ENCODE results near the gene STRBP.

The STRBP gene

GRCh38 chr9:123234853-123235252 lies 33.5 kb downstream of the STRBP start:
- no peak overlapping the region for H3K4me3 ChIP-seq (ENCODE audit: insufficient read depth, low read depth, low read length)
- H3K27ac ChIP-seq (ENCODE audit: insufficient read depth, low read depth, low read length, poor library complexity, severe bottlenecking): no peak overlapping the region
- no peaks in the 10 kb centered on the region for H3K9me3 ChIP-seq (ENCODE audit: control insufficient read depth, low read length)
- no peaks in the 10 kb centered on the region for H3K27me3 ChIP-seq (ENCODE audit: control insufficient read depth, insufficient read depth, low read length, poor library complexity, severe bottlenecking)
- H3K36me3 ChIP-seq (ENCODE audit: control insufficient read depth, insufficient read depth, low read length): no peaks in the 10 kb centered on the region
- WGBS, 2 experiments: 91 to 95% methylated on average over 2 to 3 of the region's 3 CpGs
- no peaks in the 10 kb centered on the region for H3K4me1 ChIP-seq (ENCODE audit: control insufficient read depth, insufficient read depth, low read length)

- Histone ChIP-seq H3K27ac (ENCODE audit: insufficient read depth, low read depth, low read length, poor library complexity, severe bottlenecking) (no peak overlapping the region), H3K4me1 (ENCODE audit: control insufficient read depth, insufficient read depth, low read length) (no peaks in the 10 kb centered on the region), H3K27me3 (ENCODE audit: control insufficient read depth, insufficient read depth, low read length, poor library complexity, severe bottlenecking) (no peaks in the 10 kb centered on the region), H3K36me3 (ENCODE audit: control insufficient read depth, insufficient read depth, low read length) (no peaks in the 10 kb centered on the region), H3K9me3 (ENCODE audit: control insufficient read depth, low read length) (no peaks in the 10 kb centered on the region), H3K4me3 (ENCODE audit: insufficient read depth, low read depth, low read length) (no peak overlapping the region)
- 88 to 90% methylated on average over 3 of the region's 3 CpGs for WGBS, 2 experiments
These were observed 36.1 kb downstream of the STRBP start for GRCh38 chr9:123232332-123232731.

- no peak overlapping the region for H3K4me3 ChIP-seq (ENCODE audit: insufficient read depth, low read depth, low read length)
- H3K4me1 ChIP-seq (ENCODE audit: control insufficient read depth, insufficient read depth, low read length): no peaks in the 10 kb centered on the region
- no peaks in the 10 kb centered on the region for H3K36me3 ChIP-seq (ENCODE audit: control insufficient read depth, insufficient read depth, low read length)
- H3K27ac ChIP-seq (ENCODE audit: insufficient read depth, low read depth, low read length, poor library complexity, severe bottlenecking): no peak overlapping the region
- H3K27me3 ChIP-seq (ENCODE audit: control insufficient read depth, insufficient read depth, low read length, poor library complexity, severe bottlenecking): no peaks in the 10 kb centered on the region
- H3K9me3 ChIP-seq (ENCODE audit: control insufficient read depth, low read length): no peaks in the 10 kb centered on the region
- 84 to 96% methylated on average over 1 of the region's 1 CpG for WGBS, 2 experiments
These were observed 37.0 kb downstream of the STRBP start for GRCh38 chr9:123231421-123231820.

- Histone ChIP-seq H3K4me3 (ENCODE audit: insufficient read depth, low read depth, low read length) (no peak overlapping the region), H3K4me1 (ENCODE audit: control insufficient read depth, insufficient read depth, low read length) (no peaks in the 10 kb centered on the region), H3K36me3 (ENCODE audit: control insufficient read depth, insufficient read depth, low read length) (no peaks in the 10 kb centered on the region), H3K27me3 (ENCODE audit: control insufficient read depth, insufficient read depth, low read length, poor library complexity, severe bottlenecking) (no peaks in the 10 kb centered on the region), H3K27ac (ENCODE audit: insufficient read depth, low read depth, low read length, poor library complexity, severe bottlenecking) (no peak overlapping the region), H3K9me3 (ENCODE audit: control insufficient read depth, low read length) (no peaks in the 10 kb centered on the region)
- WGBS, 2 experiments: 98 to 100% methylated on average over 1 to 4 of the region's 4 CpGs
These were observed 39.4 kb downstream of the STRBP start for GRCh38 chr9:123228967-123229366.

- Histone ChIP-seq H3K4me3 (ENCODE audit: insufficient read depth, low read depth, low read length) (no peak overlapping the region), H3K27me3 (ENCODE audit: control insufficient read depth, insufficient read depth, low read length, poor library complexity, severe bottlenecking) (no peaks in the 10 kb centered on the region), H3K9me3 (ENCODE audit: control insufficient read depth, low read length) (no peaks in the 10 kb centered on the region), H3K36me3 (ENCODE audit: control insufficient read depth, insufficient read depth, low read length) (no peaks in the 10 kb centered on the region), H3K4me1 (ENCODE audit: control insufficient read depth, insufficient read depth, low read length) (no peaks in the 10 kb centered on the region), H3K27ac (ENCODE audit: insufficient read depth, low read depth, low read length, poor library complexity, severe bottlenecking) (no peak overlapping the region)
- WGBS, 2 experiments: 89 to 95% methylated on average over 4 of the region's 4 CpGs
These were observed 42.4 kb downstream of the STRBP start for GRCh38 chr9:123225995-123226394.

- Histone ChIP-seq H3K27me3 (ENCODE audit: control insufficient read depth, insufficient read depth, low read length, poor library complexity, severe bottlenecking) (no peaks in the 10 kb centered on the region), H3K27ac (ENCODE audit: insufficient read depth, low read depth, low read length, poor library complexity, severe bottlenecking) (no peak overlapping the region), H3K4me1 (ENCODE audit: control insufficient read depth, insufficient read depth, low read length) (no peaks in the 10 kb centered on the region)
These were observed 43.0 kb downstream of the STRBP start for GRCh38 chr9:123225374-123225813.

GRCh38 chr9:123220127-123220526 lies 48.3 kb downstream of the STRBP start:
- 100% methylated on average over 2 of the region's 2 CpGs for WGBS, 2 experiments
- no peaks in the 10 kb centered on the region for H3K9me3 ChIP-seq (ENCODE audit: control insufficient read depth, low read length)
- H3K36me3 ChIP-seq (ENCODE audit: control insufficient read depth, insufficient read depth, low read length): no peaks in the 10 kb centered on the region
- H3K27ac ChIP-seq (ENCODE audit: insufficient read depth, low read depth, low read length, poor library complexity, severe bottlenecking): no peak overlapping the region
- H3K27me3 ChIP-seq (ENCODE audit: control insufficient read depth, insufficient read depth, low read length, poor library complexity, severe bottlenecking): no peaks in the 10 kb centered on the region
- H3K4me1 ChIP-seq (ENCODE audit: control insufficient read depth, insufficient read depth, low read length): no peaks in the 10 kb centered on the region
- H3K4me3 ChIP-seq (ENCODE audit: insufficient read depth, low read depth, low read length): no peak overlapping the region

More at GRCh38 chr9:123225374-123225813, 43.0 kb downstream of the STRBP start:
- Histone ChIP-seq H3K9me3 (ENCODE audit: control insufficient read depth, low read length) (no peaks in the 10 kb centered on the region), H3K36me3 (ENCODE audit: control insufficient read depth, insufficient read depth, low read length) (no peaks in the 10 kb centered on the region), H3K4me3 (ENCODE audit: insufficient read depth, low read depth, low read length) (no peak overlapping the region)
- WGBS, 2 experiments: 19 to 21% methylated on average over 4 of the region's 4 CpGs

GRCh38 chr9:123218831-123219230 lies 49.6 kb downstream of the STRBP start:
- 94 to 95% methylated on average over 3 of the region's 3 CpGs for WGBS, 2 experiments
- Histone ChIP-seq H3K9me3 (ENCODE audit: control insufficient read depth, low read length) (no peaks in the 10 kb centered on the region), H3K27ac (ENCODE audit: insufficient read depth, low read depth, low read length, poor library complexity, severe bottlenecking) (no peak overlapping the region), H3K36me3 (ENCODE audit: control insufficient read depth, insufficient read depth, low read length) (no peaks in the 10 kb centered on the region), H3K27me3 (ENCODE audit: control insufficient read depth, insufficient read depth, low read length, poor library complexity, severe bottlenecking) (no peaks in the 10 kb centered on the region), H3K4me3 (ENCODE audit: insufficient read depth, low read depth, low read length) (no peak overlapping the region), H3K4me1 (ENCODE audit: control insufficient read depth, insufficient read depth, low read length) (no peaks in the 10 kb centered on the region)

- Histone ChIP-seq H3K27ac (ENCODE audit: insufficient read depth, low read depth, low read length, poor library complexity, severe bottlenecking) (no peak overlapping the region), H3K27me3 (ENCODE audit: control insufficient read depth, insufficient read depth, low read length, poor library complexity, severe bottlenecking) (no peaks in the 10 kb centered on the region), H3K36me3 (ENCODE audit: control insufficient read depth, insufficient read depth, low read length) (no peaks in the 10 kb centered on the region), H3K4me1 (ENCODE audit: control insufficient read depth, insufficient read depth, low read length) (no peaks in the 10 kb centered on the region), H3K9me3 (ENCODE audit: control insufficient read depth, low read length) (no peaks in the 10 kb centered on the region), H3K4me3 (ENCODE audit: insufficient read depth, low read depth, low read length) (no peak overlapping the region)
- 85 to 86% methylated on average over 1 to 2 of the region's 2 CpGs for WGBS, 2 experiments
These were observed 51.2 kb downstream of the STRBP start for GRCh38 chr9:123217128-123217654.

GRCh38 chr9:123216251-123216797 lies 52.1 kb downstream of the STRBP start:
- no peaks in the 10 kb centered on the region for H3K36me3 ChIP-seq (ENCODE audit: control insufficient read depth, insufficient read depth, low read length)
- 93 to 95% methylated on average over 5 of the region's 5 CpGs for WGBS, 2 experiments
- H3K9me3 ChIP-seq (ENCODE audit: control insufficient read depth, low read length): no peaks in the 10 kb centered on the region

More at GRCh38 chr9:123216251-123216797, 52.1 kb downstream of the STRBP start:
- no peak overlapping the region for H3K4me3 ChIP-seq (ENCODE audit: insufficient read depth, low read depth, low read length)
- no peak overlapping the region for H3K27ac ChIP-seq (ENCODE audit: insufficient read depth, low read depth, low read length, poor library complexity, severe bottlenecking)
- H3K4me1 ChIP-seq (ENCODE audit: control insufficient read depth, insufficient read depth, low read length): no peaks in the 10 kb centered on the region
- no peaks in the 10 kb centered on the region for H3K27me3 ChIP-seq (ENCODE audit: control insufficient read depth, insufficient read depth, low read length, poor library complexity, severe bottlenecking)

Measured in ectodermal cell (in vitro differentiated cells).